Stimulated activated CD4-positive, alpha-beta T cell treated with anti-CD3 and anti-CD28 coated beads, TNF-alpha, amount 100 ng/mL, for 24 hours (primary cell): ENCODE data around the gene GNAT2.

ENCODE experiments used
- DNase-seq, 3 experiments: peaks; one replicate each; pipeline ENCODE4 v3.0.0-alpha.2; 2020; ENCODE audit warnings: low read depth in 3 of 3

The GNAT2 gene

GRCh38 chr1:109627692-109628399, 8.4 kb upstream of the GNAT2 start:
- DNase-seq: no peak

- DNase-seq: no peak
These were observed 7.4 kb upstream of the GNAT2 start for GRCh38 chr1:109626682-109627408.

- DNase-seq: no peak
These were observed 6.5 kb upstream of the GNAT2 start for GRCh38 chr1:109625601-109626560.

GRCh38 chr1:109625176-109625575, 5.8 kb upstream of the GNAT2 start:
- DNase-seq: no peak

GRCh38 chr1:109624201-109625010, 5.0 kb upstream of the GNAT2 start:
- no peak for DNase-seq

- DNase-seq: no peak
These were observed 4.3 kb upstream of the GNAT2 start for GRCh38 chr1:109623601-109624161.

- no peak for DNase-seq
These were observed 3.5 kb upstream of the GNAT2 start for GRCh38 chr1:109622895-109623294.

GRCh38 chr1:109622137-109622892, 2.9 kb upstream of the GNAT2 start:
- DNase-seq: no peak

- DNase-seq: no peak
These were observed 2.1 kb upstream of the GNAT2 start for GRCh38 chr1:109621379-109622136.

GRCh38 chr1:109620841-109621286, 1.4 kb upstream of the GNAT2 start:
- DNase-seq: peak; percentile 93 to 98 (median 96)

GRCh38 chr1:109620401-109620791, 980 bp upstream of the GNAT2 start:
- DNase-seq: no peak

- no peak for DNase-seq
These were observed 498 bp downstream of the GNAT2 start for GRCh38 chr1:109618661-109619575.

- no peak for DNase-seq
These were observed 2.1 kb downstream of the GNAT2 start for GRCh38 chr1:109617291-109617801.

- DNase-seq: no peak
These were observed 3.0 kb downstream of the GNAT2 start for GRCh38 chr1:109616391-109616790.

- no peak for DNase-seq
These were observed 3.5 kb downstream of the GNAT2 start for GRCh38 chr1:109615879-109616278.

- no peak for DNase-seq
These were observed 5.9 kb downstream of the GNAT2 start for GRCh38 chr1:109613361-109614147.

- DNase-seq: no peak
These were observed 8.0 kb downstream of the GNAT2 start for GRCh38 chr1:109611308-109611990.
